Measurements from ENCODE around the gene LBH.

GRCh38 chr2:30301551-30301950 lies 70.2 kb downstream of the LBH start:
- TF ChIP-seq USF1 (IDR thresholded peaks at IDR 0.05): no peak
- TF ChIP-seq, protein P1, sequence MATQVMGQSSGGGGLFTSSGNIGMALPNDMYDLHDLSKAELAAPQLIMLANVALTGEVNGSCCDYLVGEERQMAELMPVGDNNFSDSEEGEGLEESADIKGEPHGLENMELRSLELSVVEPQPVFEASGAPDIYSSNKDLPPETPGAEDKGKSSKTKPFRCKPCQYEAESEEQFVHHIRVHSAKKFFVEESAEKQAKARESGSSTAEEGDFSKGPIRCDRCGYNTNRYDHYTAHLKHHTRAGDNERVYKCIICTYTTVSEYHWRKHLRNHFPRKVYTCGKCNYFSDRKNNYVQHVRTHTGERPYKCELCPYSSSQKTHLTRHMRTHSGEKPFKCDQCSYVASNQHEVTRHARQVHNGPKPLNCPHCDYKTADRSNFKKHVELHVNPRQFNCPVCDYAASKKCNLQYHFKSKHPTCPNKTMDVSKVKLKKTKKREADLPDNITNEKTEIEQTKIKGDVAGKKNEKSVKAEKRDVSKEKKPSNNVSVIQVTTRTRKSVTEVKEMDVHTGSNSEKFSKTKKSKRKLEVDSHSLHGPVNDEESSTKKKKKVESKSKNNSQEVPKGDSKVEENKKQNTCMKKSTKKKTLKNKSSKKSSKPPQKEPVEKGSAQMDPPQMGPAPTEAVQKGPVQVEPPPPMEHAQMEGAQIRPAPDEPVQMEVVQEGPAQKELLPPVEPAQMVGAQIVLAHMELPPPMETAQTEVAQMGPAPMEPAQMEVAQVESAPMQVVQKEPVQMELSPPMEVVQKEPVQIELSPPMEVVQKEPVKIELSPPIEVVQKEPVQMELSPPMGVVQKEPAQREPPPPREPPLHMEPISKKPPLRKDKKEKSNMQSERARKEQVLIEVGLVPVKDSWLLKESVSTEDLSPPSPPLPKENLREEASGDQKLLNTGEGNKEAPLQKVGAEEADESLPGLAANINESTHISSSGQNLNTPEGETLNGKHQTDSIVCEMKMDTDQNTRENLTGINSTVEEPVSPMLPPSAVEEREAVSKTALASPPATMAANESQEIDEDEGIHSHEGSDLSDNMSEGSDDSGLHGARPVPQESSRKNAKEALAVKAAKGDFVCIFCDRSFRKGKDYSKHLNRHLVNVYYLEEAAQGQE (IDR thresholded peaks at IDR 0.05; ENCODE audit: low read depth): no peak
- no peak for TF ChIP-seq NFIC (IDR thresholded peaks at IDR 0.05)
- TF ChIP-seq EP300 (IDR thresholded peaks at IDR 0.05; ENCODE audit: borderline replicate concordance): no peak
- no peak for TF ChIP-seq TAF1 (IDR thresholded peaks at IDR 0.05; ENCODE audit: low read depth)

All from Ishikawa (cell line).